Vagina (tissue), 2 donors: ENCODE data around the gene DNAH1.

Experiments
- CTCF ChIP-seq, 3 experiments: fragments of 450-650 bp in 2 of 3; fragments of 200-600 bp in 1 of 3; sonication (generic) in 1 of 3; IDR thresholded peaks; one replicate each; pipeline ENCODE4 v1.5.1; 2017 to 2019; ENCODE audit warnings: antibody characterized with exemption in 3 of 3, mild to moderate bottlenecking in 2 of 3, moderate library complexity in 2 of 3
- POLR2A ChIP-seq, 2 donors: fragments of 450-650 bp; IDR thresholded peaks; one replicate each; pipeline ENCODE4 v1.6.1; 2017; ENCODE audit warnings: antibody characterized with exemption in 2 of 2, mild to moderate bottlenecking in 2 of 2, moderate library complexity in 2 of 2

DNA sequence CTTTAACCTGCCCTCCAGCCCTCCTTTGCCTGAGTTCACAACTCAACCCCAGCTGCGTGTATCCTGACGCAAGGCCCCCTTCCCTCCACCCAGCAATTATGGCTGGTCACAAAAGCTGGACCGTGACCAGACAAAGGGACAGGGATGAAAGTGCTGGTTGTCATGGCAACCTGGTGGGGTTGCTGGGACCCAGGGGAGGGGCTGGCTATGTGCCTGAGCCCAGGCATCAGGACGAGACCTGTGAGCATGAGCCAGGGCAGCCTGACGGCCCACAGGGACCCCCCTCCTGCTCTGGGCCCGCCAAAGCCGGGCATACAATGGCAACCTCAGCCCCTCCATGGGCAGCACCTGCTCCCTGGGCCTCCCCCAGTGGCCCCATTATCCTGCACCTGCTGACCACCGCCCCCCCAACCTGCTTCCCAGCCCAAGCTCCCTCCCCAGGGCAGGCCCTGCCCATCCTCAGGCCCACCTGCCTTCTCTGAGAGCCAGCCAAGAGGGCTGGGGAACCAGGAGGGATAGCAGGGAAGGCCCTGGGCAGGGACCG lies 4.5 kb upstream of the DNAH1 start:
- TF ChIP-seq CTCF (IDR thresholded peaks at IDR 0.05) (no peak), POLR2A (IDR thresholded peaks at IDR 0.05) (no peak)
